Measurements from ENCODE around the gene HMGXB4. TPM values are rescaled to one million over a fixed set of nuclear protein-coding genes. Genes with fewer than 3 reads are reported as not detected.

The HMGXB4 gene
- total RNA-seq, 4 donors from 2014 or later = 10.8 to 19.0 (median 16.1) TPM

- H3K9me3 ChIP-seq = no peaks in the 10 kb centered on the region
- H3K27ac ChIP-seq = peak overlapping the region in 3 of 4 donors; percentile 88 to 99 (median 97)
- H3K27me3 ChIP-seq = peaks cover 1% of the 10 kb centered on the region
- H3K36me3 ChIP-seq = no peaks in the 10 kb centered on the region
- TF ChIP-seq POLR2AphosphoS5 (IDR thresholded peaks at IDR 0.05) (no peak), POLR2A (IDR thresholded peaks at IDR 0.05) (no peak), EP300 (IDR thresholded peaks at IDR 0.05) (no peak)
- TF ChIP-seq, protein P1, sequence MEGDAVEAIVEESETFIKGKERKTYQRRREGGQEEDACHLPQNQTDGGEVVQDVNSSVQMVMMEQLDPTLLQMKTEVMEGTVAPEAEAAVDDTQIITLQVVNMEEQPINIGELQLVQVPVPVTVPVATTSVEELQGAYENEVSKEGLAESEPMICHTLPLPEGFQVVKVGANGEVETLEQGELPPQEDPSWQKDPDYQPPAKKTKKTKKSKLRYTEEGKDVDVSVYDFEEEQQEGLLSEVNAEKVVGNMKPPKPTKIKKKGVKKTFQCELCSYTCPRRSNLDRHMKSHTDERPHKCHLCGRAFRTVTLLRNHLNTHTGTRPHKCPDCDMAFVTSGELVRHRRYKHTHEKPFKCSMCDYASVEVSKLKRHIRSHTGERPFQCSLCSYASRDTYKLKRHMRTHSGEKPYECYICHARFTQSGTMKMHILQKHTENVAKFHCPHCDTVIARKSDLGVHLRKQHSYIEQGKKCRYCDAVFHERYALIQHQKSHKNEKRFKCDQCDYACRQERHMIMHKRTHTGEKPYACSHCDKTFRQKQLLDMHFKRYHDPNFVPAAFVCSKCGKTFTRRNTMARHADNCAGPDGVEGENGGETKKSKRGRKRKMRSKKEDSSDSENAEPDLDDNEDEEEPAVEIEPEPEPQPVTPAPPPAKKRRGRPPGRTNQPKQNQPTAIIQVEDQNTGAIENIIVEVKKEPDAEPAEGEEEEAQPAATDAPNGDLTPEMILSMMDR (IDR thresholded peaks at IDR 0.05) = no peak
- peaks cover 0 to 28% (median 3%) of the 10 kb centered on the region in 3 donors for H3K4me1 ChIP-seq
- 0 to 3% methylated on average over 3 of the region's 3 CpGs for WGBS, 2 donors (ENCODE audit: low coverage in 1 of 2)
- peak overlapping the region; percentile 71 to 73 for H3K4me3 ChIP-seq
- ATAC-seq = no peak
Measured at GRCh38 chr22:35257002-35257320, 332 bp upstream of the HMGXB4 start.

GRCh38 chr22:35258191-35258988 lies 1.1 kb downstream of the HMGXB4 start:
- 20 to 26% methylated on average over 15 to 18 of the region's 23 CpGs for WGBS, 2 donors (ENCODE audit: low coverage in 1 of 2)
- H3K27ac ChIP-seq = peak overlapping the region in 3 of 4 donors; percentile 88 to 99 (median 97)

GRCh38 chr22:35264986-35265385 lies 7.7 kb downstream of the HMGXB4 start:
- TF ChIP-seq, protein P1 (IDR thresholded peaks at IDR 0.05) = no peak
- TF ChIP-seq EP300 (IDR thresholded peaks at IDR 0.05) (no peak), POLR2A (IDR thresholded peaks at IDR 0.05) (no peak), POLR2AphosphoS5 (IDR thresholded peaks at IDR 0.05) (no peak)
- no peak overlapping the region for H3K27ac ChIP-seq
- H3K27me3 ChIP-seq = no peaks in the 10 kb centered on the region
- no peak for ATAC-seq
- peaks cover 0 to 1% (median 0%) of the 10 kb centered on the region in 3 donors for H3K4me1 ChIP-seq
- peaks cover 6 to 80% of the 10 kb centered on the region in 2 donors for H3K36me3 ChIP-seq
- 95 to 100% methylated on average over 1 to 7 of the region's 7 CpGs for WGBS, 2 donors (ENCODE audit: low coverage in 1 of 2)
- H3K9me3 ChIP-seq = no peaks in the 10 kb centered on the region
- no peak overlapping the region for H3K4me3 ChIP-seq

More at GRCh38 chr22:35258191-35258988, 1.1 kb downstream of the HMGXB4 start:
- Histone ChIP-seq H3K36me3 (peaks cover 0 to 14% of the 10 kb centered on the region in 2 donors), H3K9me3 (no peaks in the 10 kb centered on the region), H3K4me1 (peaks cover 0 to 28% (median 3%) of the 10 kb centered on the region in 3 donors), H3K4me3 (peak overlapping the region; percentile 71 to 73), H3K27me3 (no peaks in the 10 kb centered on the region)
- no peak for ATAC-seq
- TF ChIP-seq POLR2AphosphoS5 (IDR thresholded peaks at IDR 0.05) = no peak

GRCh38 chr22:35266277-35266676 lies 9.0 kb downstream of the HMGXB4 start:
- TF ChIP-seq POLR2A (IDR thresholded peaks at IDR 0.05) (no peak), POLR2AphosphoS5 (IDR thresholded peaks at IDR 0.05) (no peak), EP300 (IDR thresholded peaks at IDR 0.05) (no peak)
- TF ChIP-seq, protein P1 (IDR thresholded peaks at IDR 0.05) = no peak
- Histone ChIP-seq H3K4me3 (no peak overlapping the region), H3K27ac (no peak overlapping the region), H3K9me3 (no peaks in the 10 kb centered on the region), H3K4me1 (no peaks in the 10 kb centered on the region), H3K27me3 (no peaks in the 10 kb centered on the region), H3K36me3 (peaks cover 6 to 87% of the 10 kb centered on the region in 2 donors)
- 89 to 96% methylated on average over 2 to 3 of the region's 3 CpGs for WGBS, 2 donors (ENCODE audit: low coverage in 1 of 2)
- no peak for ATAC-seq

DNA sequence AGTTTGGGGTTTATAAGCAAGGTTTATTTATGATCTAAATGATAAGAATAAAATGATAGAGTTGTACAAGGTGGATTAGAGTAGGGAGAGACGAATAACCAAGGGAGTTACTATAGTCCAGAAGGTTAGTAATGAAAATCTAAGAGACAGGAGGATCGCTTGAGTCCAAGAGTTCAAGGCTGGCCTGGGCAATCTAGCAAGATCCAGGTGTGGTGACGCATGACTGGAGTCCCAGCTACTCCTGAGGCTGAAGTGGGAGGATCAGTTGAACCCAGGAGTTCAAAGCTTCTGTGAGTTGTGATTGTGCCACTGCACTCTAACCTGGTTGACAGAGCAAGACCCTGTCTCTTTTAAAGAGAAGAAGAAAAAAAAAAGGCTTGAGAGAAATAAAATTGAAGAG lies 12.3 kb downstream of the HMGXB4 start:
- no peaks in the 10 kb centered on the region for H3K27me3 ChIP-seq
- H3K4me1 ChIP-seq = no peaks in the 10 kb centered on the region
- no peak overlapping the region for H3K4me3 ChIP-seq
- no peaks in the 10 kb centered on the region for H3K9me3 ChIP-seq
- no peak overlapping the region for H3K27ac ChIP-seq
- peaks cover 0 to 94% of the 10 kb centered on the region in 2 donors for H3K36me3 ChIP-seq
- no peak for ATAC-seq
- no peak for TF ChIP-seq POLR2A (IDR thresholded peaks at IDR 0.05)
- TF ChIP-seq, protein P1 (IDR thresholded peaks at IDR 0.05) = no peak
- TF ChIP-seq EP300 (IDR thresholded peaks at IDR 0.05) = no peak
- no peak for TF ChIP-seq POLR2AphosphoS5 (IDR thresholded peaks at IDR 0.05)
- WGBS, 2 donors (ENCODE audit: low coverage in 1 of 2) = 90 to 100% methylated on average over 2 to 3 of the region's 3 CpGs

Measured in gastroesophageal sphincter (tissue), 4 donors.